Jurkat, Clone E6-1 (cell line): ENCODE data around the gene IGFN1.

Source experiments
- DNase-seq: peaks from one replicate; pipeline ENCODE4 v3.0.0-alpha.2; 2011; ENCODE audit warnings: low read depth, low spot score
- H3K4me3 ChIP-seq: 2 replicates; pipeline ENCODE4 v1.5.1; 2011; ENCODE audit warnings: mild to moderate bottlenecking, low read length, control low read depth, moderate library complexity

The IGFN1 gene

DNA sequence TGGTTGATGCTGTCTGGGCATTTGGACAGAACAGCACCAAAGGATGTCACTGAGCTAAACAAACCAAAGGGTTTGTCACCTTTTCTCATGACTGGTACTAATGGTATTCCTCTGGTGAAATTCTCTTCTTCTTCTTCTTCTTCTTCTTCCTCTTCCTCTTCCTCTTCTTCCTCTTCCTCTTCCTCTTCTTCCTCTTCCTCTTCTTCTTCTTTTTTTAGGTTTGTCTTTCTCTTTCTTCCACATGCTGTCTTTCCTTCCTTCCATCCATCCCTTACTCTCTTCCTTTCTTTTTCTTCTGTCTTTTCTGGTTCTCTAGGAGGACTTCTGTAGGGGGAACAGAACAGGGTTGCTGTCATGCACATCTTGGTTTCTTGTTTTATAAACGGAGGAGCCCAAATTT is 9.3 kb upstream of the IGFN1 start:
- no peak for DNase-seq

DNA sequence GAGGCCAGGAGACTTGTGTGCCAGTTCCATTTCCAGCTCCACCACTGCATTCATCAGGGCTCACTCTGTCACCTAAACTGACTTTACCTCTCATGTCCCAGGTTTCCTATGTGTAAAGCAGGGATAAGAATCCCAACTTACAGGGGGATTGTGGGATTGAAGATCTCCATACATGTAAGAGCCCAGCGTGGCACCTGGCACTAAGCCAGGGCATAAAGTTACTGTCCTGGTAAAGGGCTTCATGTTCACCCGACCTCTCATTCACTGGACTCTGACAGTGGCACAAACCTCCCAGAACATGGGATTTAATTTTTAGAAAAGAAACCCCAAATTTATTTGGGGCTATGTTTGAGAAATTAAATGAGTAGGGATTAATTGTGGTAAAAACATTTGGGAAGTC is 8.9 kb upstream of the IGFN1 start:
- H3K4me3 ChIP-seq, result no peak overlapping the region
- DNase-seq, result no peak

More for the DNA sequence above, 9.3 kb upstream of the IGFN1 start:
- no peak overlapping the region for H3K4me3 ChIP-seq

DNA sequence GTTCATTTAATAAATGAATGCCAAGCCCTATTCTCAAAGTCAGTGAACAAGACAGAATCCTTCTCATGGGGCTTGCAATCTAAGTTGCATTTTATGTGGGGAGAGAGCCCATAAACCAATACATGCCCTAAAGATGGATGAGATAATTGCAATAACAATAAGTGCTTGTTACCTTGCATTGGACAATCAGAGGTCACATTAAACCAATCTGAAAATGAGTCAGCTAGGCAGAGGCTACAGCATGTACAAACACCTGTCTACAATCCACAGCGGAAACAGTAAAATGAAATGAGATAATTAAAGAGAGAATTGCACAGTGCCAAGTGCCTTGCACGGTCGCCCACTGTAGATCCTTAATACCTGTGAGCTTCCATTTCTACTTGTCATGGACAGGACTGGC is 7.4 kb upstream of the IGFN1 start:
- DNase-seq, result no peak
- no peak overlapping the region for H3K4me3 ChIP-seq

DNA sequence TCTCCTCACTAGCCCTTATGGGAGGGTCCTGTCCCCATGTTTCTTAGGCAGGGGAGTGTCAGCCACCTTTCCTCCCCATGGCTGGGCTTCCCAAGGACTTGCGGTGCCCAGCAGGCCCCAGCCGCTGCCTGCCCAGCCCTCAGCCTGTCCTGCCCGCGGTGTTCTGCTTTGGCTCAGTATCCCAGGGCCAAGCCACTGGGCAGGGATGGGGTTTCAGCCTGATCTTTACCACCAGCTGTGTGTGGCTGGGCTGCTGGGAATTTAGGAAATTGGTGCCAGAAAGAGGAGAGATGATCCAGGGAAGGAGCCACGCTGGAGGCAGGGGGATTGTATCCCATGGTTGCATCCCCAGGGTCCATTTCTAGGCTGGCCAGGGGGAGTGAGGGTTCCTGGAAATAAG is 6.9 kb upstream of the IGFN1 start:
- DNase-seq, result no peak
- H3K4me3 ChIP-seq, result no peak overlapping the region

DNA sequence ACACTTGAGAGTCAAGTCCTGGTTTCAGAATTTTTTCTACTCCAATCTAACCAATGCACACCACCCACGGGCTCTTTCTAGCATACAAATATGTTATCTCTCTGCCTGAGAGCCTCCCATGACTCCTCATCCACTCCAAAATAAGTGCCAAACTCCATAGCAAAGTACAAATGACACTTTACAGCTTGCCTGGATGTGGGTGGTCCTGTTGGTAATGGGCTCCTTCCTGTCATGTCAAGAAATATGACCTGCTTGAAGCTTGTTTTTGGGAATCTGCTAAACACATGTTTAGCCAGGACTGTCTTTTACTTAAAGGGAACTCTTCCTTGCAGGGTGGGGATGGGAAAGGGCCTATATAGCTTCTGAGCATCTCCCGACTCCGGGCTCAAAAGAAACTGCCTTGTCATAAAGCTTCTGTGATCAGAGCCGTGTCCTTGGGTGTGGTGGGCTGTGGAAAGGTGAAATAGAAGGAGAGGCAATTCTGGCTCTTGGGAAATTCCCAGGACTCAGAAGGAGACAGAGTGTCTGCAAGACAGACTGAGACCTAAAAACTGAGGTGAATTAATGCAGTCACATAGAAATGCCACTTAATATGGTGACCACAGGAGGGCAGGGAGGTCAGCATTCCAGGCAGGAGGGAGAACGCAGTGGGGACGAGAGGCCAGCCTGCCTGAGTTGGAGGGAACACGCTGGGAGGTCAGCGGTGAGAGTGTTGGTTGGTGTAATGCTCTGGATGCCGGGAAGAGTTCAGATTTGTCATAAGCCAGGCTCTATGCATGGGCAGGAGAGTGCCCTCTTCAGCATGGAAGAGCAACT is 6.1 kb upstream of the IGFN1 start:
- H3K4me3 ChIP-seq, result no peak overlapping the region
- no peak for DNase-seq

DNA sequence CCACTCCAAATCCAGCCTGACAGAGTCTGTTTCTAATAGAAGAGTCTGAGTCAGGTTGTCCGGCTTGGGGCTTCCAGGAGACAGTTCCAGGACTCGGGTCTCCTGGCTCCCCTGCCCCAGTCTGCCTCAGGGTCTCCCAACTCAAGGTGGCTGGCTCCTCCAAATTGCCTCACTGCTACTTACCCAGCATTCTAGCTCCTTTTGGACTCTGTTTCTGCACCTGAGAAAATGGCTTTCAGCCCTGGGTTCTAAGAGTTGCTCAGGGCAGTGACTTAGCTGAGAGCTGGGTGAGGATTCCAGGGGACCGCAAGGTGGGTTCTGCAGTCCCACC is 5.5 kb upstream of the IGFN1 start:
- DNase-seq, result no peak
- no peak overlapping the region for H3K4me3 ChIP-seq

DNA sequence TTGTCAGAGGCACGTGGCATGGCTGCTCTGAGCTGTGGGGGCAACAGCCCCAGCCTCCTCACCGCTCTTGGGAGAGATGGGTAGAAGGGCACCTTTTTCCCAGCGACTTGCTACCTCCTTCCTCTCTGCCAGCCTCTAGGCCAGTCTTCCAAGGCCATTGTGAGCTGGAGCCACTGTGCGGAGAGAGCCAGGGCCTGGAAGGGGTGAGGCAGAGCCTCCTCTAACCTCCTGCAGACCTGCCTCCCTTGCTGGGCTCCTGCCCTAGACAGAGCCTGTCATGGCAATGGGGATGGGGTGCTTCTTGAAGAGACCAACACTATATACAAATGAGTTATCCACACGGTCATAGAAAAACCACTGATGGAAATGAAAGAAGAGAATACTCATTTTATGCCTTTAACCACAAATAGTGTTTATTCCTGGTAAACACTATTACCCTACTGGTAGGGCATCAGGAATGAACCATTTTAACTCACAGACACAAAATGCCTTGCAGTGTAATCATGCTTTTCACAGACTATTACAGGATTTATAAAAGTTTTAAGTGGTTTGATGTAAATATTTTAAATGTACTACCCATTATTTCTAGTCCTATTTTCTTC is 5.0 kb upstream of the IGFN1 start:
- DNase-seq, result no peak
- no peak overlapping the region for H3K4me3 ChIP-seq

DNA sequence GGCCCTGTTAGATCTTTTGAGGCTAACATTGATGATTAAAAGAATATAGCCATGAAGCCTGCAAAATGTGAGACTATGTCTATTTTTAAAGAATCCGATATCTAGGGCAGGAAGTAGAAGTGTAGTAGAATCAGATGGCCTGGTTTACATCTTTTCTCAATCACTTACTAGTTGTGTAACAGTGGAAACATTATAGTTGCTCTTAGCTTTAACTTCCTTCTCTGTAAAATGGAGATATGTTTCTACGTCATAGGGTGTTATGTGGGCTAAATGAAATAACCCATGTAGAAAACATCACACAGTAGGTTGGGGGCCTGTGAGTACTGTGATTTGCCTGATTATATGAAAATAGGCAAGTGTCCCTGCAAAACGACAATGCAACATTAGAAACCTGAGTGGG is 4.4 kb upstream of the IGFN1 start:
- DNase-seq, result no peak
- H3K4me3 ChIP-seq, result no peak overlapping the region

DNA sequence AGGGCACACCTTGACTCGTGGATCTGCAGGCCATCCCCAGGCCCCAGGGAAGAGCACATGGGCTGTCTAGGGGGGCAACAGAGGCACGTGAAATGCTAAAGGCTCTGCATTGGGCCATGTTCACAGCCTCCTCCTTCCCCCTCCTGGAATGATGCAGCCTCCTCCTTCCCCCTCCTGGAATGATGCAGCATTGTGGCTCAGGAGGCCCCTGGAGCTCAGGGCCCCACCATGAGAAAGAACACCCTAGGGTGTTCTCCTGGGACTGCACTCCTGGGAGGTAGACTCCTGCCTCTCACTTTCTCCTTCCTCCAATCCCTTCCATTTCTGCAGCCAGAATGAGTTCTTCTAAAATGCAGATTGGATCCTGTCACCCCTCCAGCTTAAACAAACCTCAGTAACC is 1.5 kb upstream of the IGFN1 start:
- DNase-seq, result no peak
- H3K4me3 ChIP-seq, result no peak overlapping the region

DNA sequence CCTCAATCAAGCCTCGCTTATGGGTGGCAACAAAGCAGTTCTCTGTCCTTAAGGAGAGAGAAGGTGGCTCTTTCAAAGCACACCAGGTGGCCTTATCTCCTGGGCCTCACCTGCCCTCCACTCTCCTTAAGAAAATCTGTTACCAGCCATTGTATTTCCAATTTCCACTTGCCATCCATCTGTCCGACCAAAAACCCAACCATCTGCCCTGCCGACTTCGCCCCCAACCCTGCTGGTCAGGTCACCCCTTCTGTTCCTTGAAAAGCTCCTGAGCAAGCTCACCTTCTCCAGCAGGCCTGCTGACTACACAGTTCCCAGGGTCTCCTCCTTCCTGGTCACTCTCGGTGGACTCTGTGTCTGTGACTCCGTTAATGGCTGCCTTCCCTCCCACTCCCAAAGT is 619 bp upstream of the IGFN1 start:
- H3K4me3 ChIP-seq, result no peak overlapping the region
- no peak for DNase-seq

DNA sequence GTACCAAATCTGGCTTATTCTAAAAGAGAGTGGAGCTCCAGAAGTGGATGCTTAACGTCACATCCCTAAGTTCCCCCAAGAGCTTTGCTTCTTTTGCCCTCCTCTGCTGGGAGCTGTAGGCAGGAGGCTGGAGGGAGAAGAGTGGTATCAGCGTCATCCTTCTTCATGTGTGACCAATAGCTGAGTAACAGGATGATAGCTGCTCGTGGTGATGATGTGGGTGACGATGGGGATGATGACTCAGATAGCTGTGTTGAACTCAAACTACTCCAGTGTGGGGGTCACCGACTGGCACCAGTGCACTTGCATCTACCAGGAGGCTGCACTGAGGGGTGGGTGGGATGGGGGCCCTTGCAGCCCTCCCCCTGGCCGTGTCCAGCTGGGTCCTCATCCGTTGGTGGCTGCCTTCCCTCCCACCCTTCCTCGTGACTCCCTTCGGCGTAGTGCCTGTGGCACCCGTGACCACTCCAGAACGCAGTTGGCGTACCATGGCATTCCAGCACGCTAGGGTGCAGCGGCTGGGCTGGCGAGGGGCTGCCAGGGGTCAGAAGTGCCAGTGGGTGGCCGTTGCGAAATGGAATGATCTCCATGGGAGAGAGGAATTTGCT is 1.1 kb downstream of the IGFN1 start:
- no peak for DNase-seq
- no peak overlapping the region for H3K4me3 ChIP-seq

DNA sequence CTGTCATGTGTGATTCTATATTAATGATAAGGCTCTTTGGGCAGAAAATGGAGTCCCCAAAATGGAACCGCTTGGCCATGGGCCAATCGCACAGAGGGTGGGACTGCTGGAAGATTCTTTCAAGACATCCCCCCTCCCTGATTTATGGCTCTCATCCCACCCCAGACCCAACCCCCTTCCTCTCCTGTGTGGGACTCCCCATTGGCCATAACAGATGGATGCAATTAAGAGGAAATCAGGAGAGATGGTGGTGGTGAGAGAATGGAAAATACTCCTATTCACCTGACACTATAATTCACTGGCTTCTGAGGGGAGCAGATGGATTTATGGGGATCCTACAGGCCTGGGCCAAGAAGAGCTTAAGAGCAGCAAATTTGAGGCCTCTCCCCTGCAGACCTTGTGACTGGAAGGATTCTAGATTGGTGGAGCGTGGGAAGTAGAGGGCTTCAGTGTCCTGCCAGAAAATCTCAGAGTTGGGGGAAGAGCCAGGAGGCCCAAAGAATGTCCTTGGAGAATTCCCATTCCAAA is 1.7 kb downstream of the IGFN1 start:
- H3K4me3 ChIP-seq, result no peak overlapping the region
- DNase-seq, result no peak

DNA sequence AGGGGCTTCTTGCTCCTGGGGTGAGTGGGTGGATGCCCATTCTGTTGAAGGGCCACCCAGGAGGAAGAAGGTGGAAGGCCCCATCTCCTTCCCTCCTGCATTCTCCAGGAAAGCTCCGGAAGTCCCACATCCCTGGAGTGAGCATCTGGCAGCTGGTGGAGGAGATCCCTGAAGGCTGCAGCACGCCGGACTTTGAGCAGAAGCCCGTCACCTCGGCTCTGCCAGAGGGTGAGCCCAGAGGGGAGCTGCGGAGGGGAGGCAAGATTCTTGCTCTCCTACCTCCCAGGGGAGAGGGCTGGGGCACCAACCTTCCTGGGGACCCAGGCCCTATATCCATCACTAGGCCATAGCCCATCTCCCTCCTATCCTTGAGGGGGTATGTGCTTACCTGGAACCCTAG is 3.4 kb downstream of the IGFN1 start:
- DNase-seq, result no peak
- H3K4me3 ChIP-seq, result no peak overlapping the region

DNA sequence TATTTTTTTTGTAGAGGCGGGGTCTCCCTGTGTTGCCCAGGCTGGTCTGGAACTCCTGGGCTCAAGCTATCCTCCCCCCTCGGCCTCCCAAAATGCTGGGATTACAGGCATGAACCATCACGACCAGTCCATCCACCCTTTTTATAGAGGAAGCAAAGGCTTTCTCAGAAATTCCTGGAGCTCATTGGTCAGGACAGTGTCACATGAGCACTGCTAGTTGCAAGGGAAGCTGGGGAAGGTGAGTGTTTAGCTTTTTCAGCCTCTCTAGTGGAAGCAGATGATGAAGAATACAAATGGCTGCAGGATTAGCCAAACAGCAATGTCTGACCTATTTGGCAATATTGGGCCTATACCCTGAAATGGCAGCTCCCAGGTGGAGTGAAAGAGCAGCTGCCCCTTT is 8.0 kb downstream of the IGFN1 start:
- H3K4me3 ChIP-seq, result no peak overlapping the region
- DNase-seq, result no peak

DNA sequence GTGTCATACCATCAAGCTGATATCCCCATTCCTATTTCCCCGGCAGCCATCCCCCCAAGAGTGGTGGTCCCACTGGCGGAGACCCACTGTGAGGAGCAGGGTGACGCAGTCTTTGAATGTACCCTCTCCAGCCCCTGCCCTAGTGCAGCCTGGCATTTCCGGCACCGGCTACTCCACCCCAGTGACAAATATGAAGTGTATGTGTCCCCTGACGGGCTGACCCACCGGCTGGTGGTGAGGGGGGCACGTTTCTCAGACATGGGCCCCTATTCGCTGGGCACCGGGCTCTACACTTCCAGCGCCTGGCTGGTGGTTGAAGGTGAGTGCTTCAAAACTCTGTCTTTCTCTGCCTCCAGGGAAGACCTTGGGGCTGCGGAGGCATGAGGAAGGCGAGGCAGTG is 14.4 kb downstream of the IGFN1 start:
- no peak for DNase-seq
- H3K4me3 ChIP-seq, result no peak overlapping the region

DNA sequence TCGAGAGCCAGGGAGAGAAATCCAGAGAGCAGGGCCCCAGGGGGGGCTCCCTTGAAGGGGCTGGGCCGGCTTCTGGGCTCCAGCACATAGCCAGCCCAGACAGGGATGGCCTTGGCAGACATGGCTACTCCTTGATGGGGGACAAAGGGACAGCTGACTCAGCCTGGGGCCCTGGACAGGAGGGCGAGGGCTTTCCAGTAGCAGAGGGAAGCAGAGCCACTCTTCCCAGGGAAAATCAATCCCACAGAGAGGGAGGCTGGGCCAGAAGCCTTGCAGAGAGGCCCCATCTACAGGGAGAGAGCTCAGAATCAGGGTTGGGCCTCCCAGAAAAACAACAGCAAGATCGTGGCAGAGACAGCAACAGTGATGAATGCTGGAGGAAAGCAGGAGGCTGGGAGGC is 15.6 kb downstream of the IGFN1 start:
- H3K4me3 ChIP-seq, result no peak overlapping the region
- DNase-seq, result no peak

DNA sequence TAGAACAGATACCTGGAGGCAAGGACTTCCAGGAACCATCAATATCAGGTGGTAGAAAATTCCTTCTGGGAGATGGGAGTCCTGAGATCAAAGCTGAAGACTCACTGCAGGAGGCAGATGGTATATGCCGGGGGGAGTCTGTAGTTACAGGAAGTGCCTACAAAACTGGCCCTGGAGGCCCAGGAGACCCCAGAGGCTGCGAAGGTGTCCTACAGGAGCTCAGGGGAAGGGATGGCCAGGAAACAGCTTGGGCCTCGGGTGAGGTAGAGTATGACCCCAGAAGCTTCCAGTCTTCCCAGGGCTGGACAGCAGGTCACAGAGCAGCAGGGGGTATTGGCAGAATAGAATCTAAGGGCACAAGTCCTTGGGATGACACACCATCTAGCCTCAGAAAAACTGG is 16.4 kb downstream of the IGFN1 start:
- no peak for DNase-seq
- H3K4me3 ChIP-seq, result no peak overlapping the region

DNA sequence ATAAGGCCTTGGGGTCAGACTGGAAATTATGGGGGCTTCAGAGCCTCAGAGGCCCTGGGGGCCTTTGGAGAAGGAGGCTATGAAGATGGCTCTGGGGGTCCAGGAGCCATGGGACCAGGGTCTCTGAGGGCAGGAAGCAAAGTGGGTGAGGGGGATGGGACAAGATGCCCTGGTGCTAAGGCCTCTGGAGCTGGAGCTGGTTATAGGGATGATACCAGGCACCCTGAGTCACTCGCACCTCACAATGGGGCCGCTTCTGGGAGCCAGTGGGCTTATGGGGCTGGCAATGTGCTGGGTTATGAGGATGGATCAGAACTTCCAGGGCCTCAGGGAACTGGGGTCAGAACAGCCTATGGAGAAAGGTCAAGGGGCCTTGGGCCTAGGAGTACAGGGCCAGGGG is 17.6 kb downstream of the IGFN1 start:
- no peak for DNase-seq

DNA sequence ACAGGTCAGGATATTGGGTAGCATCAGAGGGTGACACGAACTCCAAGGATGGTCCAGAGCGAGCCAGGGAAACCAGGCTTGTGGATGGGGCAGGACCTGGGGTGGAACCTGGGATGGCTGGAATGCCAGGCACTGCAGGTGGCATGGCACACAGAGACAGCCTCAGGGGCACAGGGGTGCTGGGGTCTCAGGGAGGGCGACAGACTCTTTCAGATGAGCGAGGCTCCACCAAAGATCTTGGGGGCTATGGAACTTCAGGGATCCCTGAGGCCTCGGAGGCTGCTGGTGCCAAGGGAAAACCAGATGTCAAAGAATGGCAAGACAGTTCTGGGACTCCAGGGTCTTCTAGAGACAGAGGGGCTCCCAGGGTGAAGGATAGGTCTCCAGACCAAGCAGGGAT is 21.4 kb downstream of the IGFN1 start:
- H3K4me3 ChIP-seq, result no peak overlapping the region
- DNase-seq, result no peak

More for the DNA sequence above, 17.6 kb downstream of the IGFN1 start:
- H3K4me3 ChIP-seq, result no peak overlapping the region

DNA sequence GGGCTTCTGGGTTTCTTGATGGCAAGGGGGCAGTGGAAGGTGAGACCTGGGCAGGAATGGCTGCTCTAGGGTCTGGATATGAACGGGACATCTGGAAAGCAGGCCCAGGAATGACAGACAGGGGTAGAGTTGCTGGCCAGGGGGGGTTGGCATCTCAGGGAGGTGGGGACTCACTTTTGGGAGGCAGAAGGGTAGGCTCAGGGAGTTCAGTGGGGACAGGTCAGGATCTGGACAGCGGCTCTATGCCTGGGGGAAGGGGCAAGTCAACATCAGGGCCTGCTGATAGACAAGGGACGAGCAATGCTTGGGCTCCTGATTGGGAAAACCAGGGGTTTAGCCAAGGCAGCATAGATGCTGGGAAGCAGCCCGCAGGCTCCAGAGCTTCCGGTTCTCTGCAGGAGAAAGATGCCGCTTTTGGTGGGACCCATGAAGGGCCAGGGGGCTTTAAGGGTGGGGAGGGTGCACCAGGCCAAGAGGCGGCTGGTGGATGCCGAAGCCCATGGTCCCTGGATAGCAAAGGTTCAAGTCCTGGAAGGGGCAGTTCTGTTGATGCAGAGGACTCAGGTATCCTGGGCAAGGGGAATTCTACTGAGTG is 21.9 kb downstream of the IGFN1 start:
- no peak overlapping the region for H3K4me3 ChIP-seq
- no peak for DNase-seq
